ENCODE measurements around the gene ITGB5.
A peak's percentile ranks its signal among the peaks of the same experiment; 100 is the strongest.

Gene ITGB5

DNA sequence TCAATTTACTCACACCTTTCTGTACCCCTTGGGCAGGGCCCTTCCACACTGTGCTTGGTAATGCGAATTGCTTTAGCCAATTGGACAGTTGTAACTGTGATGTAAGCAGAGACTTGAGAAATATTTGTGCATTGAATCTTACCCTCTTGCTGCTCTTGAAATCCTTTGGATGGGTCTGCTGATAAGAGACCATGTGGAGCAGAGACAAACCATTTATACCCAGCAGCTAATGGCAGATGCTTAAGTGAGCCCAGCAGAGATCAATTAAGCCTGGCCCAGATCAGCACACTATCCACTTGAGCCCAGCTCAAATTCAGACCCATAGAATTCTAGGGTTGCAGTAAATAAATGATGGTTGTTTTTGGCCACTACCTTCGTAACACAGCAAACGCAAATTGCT is 28.1 kb upstream of the ITGB5 start:
- DNase-seq (ENCODE audit: low spot score): no peak

DNA sequence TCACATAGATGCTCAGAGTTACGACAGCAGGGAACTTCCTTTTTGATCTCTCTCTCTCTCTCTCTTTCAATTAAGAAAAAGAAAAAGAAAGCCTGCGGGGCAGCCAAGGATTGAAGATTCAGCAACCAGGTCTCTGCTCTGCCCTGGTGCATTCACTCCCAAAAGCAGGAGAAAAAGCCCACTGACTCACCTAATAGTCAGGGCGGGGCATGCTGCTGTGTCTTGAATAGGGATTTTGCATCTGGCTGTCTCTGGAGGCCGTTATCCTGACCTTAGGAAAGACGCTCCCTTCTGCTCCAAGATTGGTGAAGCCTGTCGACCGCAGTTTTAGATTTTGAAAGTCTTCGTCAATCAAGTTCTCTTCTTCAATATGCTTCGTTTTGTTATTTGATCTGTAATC is 20.8 kb upstream of the ITGB5 start:
- TF ChIP-seq, protein P1, sequence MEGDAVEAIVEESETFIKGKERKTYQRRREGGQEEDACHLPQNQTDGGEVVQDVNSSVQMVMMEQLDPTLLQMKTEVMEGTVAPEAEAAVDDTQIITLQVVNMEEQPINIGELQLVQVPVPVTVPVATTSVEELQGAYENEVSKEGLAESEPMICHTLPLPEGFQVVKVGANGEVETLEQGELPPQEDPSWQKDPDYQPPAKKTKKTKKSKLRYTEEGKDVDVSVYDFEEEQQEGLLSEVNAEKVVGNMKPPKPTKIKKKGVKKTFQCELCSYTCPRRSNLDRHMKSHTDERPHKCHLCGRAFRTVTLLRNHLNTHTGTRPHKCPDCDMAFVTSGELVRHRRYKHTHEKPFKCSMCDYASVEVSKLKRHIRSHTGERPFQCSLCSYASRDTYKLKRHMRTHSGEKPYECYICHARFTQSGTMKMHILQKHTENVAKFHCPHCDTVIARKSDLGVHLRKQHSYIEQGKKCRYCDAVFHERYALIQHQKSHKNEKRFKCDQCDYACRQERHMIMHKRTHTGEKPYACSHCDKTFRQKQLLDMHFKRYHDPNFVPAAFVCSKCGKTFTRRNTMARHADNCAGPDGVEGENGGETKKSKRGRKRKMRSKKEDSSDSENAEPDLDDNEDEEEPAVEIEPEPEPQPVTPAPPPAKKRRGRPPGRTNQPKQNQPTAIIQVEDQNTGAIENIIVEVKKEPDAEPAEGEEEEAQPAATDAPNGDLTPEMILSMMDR (IDR thresholded peaks at IDR 0.05; ENCODE audit: poor library complexity, severe bottlenecking): no peak
- Histone ChIP-seq H3K36me3 (ENCODE audit: low read depth) (no peaks in the 10 kb centered on the region), H3K27me3 (ENCODE audit: insufficient read depth, poor library complexity, severe bottlenecking) (no peaks in the 10 kb centered on the region), H3K9me3 (ENCODE audit: severe bottlenecking) (no peaks in the 10 kb centered on the region), H3K4me3 (ENCODE audit: severe bottlenecking) (no peak overlapping the region), H3K4me1 (ENCODE audit: insufficient read depth, poor library complexity, severe bottlenecking) (no peaks in the 10 kb centered on the region), H3K27ac (ENCODE audit: poor library complexity, severe bottlenecking) (no peak overlapping the region)
- no peak for DNase-seq (ENCODE audit: low spot score)
- ATAC-seq (ENCODE audit: low read depth): 0 out of 3 replicates have a peak, but pooled peaks have one; percentile 29

More for the DNA sequence above, 28.1 kb upstream of the ITGB5 start:
- Histone ChIP-seq H3K4me1 (ENCODE audit: insufficient read depth, poor library complexity, severe bottlenecking) (no peaks in the 10 kb centered on the region), H3K27ac (ENCODE audit: poor library complexity, severe bottlenecking) (no peak overlapping the region), H3K4me3 (ENCODE audit: severe bottlenecking) (no peak overlapping the region), H3K9me3 (ENCODE audit: severe bottlenecking) (no peaks in the 10 kb centered on the region), H3K36me3 (ENCODE audit: low read depth) (no peaks in the 10 kb centered on the region), H3K27me3 (ENCODE audit: insufficient read depth, poor library complexity, severe bottlenecking) (no peaks in the 10 kb centered on the region)
- TF ChIP-seq, protein P1 (IDR thresholded peaks at IDR 0.05; ENCODE audit: poor library complexity, severe bottlenecking): no peak
- no peak for ATAC-seq (ENCODE audit: low read depth)

DNA sequence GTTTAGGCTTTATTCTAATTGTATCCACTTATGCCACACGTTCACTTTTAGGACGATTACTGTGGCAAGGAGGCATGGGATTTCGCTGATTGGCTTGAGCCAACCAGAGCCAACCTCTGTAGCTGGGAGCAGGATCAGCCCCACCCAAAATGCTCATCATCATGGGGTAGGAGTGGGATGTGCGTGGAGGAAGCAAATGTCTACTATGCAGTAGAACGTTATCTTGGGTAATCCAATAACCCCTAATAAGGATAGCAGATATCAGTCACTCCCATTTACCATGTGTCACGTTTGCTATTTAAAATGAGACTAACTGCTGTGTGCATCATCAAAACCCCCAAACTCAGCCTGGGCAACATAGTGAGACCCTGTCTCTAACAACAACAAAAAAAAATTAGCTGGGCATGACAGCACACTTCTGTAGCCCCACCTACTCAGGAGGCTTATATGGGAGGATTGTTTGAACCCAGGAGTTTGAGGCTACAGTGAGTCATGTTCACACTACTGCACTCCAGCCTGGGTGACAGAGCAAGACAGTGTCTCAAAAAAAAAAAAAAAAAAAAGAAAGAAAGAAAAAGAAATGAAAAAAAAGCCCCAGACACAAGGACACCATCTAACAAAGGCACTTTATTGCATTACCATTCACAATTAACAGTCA is 17.8 kb upstream of the ITGB5 start:
- Histone ChIP-seq H3K27me3 (ENCODE audit: insufficient read depth, poor library complexity, severe bottlenecking) (no peaks in the 10 kb centered on the region), H3K4me1 (ENCODE audit: insufficient read depth, poor library complexity, severe bottlenecking) (no peaks in the 10 kb centered on the region), H3K4me3 (ENCODE audit: severe bottlenecking) (no peak overlapping the region), H3K9me3 (ENCODE audit: severe bottlenecking) (no peaks in the 10 kb centered on the region), H3K27ac (ENCODE audit: poor library complexity, severe bottlenecking) (no peak overlapping the region), H3K36me3 (ENCODE audit: low read depth) (no peaks in the 10 kb centered on the region)
- ATAC-seq (ENCODE audit: low read depth) (no peak), DNase-seq (ENCODE audit: low spot score) (no peak)
- TF ChIP-seq, protein P1 (IDR thresholded peaks at IDR 0.05; ENCODE audit: poor library complexity, severe bottlenecking): no peak

DNA sequence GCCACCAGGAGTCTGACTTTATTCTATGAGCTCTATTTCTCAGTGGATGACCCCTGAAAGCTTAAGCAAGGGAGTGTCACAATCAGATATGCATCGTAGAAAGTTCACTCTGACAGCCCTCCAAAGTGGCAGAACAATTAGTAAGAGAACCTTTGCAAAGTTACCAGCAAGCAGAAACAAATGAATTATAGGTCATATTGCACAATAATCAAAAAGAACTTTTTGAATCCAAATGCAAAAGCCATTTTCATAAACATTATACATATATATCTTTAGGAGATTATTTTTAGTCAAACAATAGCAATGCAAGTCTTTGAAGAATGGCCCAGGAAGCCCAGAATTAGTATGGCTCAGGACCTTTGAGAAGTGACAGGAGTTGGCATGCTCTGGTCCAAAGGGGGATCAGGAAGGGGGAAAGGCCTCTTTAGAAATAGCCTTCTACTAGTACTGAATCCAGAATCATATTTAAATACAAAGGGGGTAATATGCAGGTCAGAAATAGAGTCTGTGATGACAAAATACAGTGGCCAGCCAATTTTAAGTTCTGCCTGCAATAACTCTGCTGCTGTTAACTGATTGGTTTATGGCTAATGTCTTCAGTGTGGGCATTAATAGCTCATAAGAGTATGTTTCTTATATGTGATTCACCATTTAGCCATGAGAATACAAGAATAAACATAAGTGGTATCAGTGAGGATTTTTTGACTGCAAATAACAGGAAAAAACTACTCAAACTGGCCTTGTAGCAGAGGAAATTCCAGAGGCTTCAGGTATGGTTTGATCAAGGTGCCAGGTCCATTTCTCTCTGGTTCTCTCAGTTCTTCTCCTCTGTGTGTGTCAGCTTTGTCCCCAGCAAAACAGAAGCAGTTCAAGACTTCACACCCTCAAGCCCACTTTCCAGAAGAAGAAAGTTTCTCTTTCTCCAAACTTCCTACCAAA is 17.0 kb upstream of the ITGB5 start:
- H3K27me3 ChIP-seq (ENCODE audit: insufficient read depth, poor library complexity, severe bottlenecking): no peaks in the 10 kb centered on the region

More for the DNA sequence above, 17.0 kb upstream of the ITGB5 start:
- ATAC-seq (ENCODE audit: low read depth) (no peak), DNase-seq (ENCODE audit: low spot score) (no peak)
- TF ChIP-seq, protein P1 (IDR thresholded peaks at IDR 0.05; ENCODE audit: poor library complexity, severe bottlenecking): no peak
- Histone ChIP-seq H3K9me3 (ENCODE audit: severe bottlenecking) (no peaks in the 10 kb centered on the region), H3K4me1 (ENCODE audit: insufficient read depth, poor library complexity, severe bottlenecking) (no peaks in the 10 kb centered on the region), H3K27ac (ENCODE audit: poor library complexity, severe bottlenecking) (no peak overlapping the region), H3K4me3 (ENCODE audit: severe bottlenecking) (no peak overlapping the region), H3K36me3 (ENCODE audit: low read depth) (no peaks in the 10 kb centered on the region)
